Fibroblast of villous mesenchyme (primary cell): ENCODE results near the gene MGMT. TPM values are rescaled to one million over a fixed set of nuclear protein-coding genes. Genes with fewer than 3 reads are reported as not detected.

ENCODE experiments used
- DNase-seq: peaks from one replicate; pipeline ENCODE4 v3.0.0-alpha.2; 2010; ENCODE audit warnings: low read depth
- H3K4me3 ChIP-seq: 2 replicates; pipeline ENCODE4 v1.5.1; 2011; ENCODE audit warnings: low read depth, mild to moderate bottlenecking, low read length
- total RNA-seq: library from RNA; depleted of rRNA; stranded (reverse); fragments of >200 nt; gene quantifications from 2 replicates; pipeline ENCODE4 v1.2.3, GENCODE V29; 2012
- TF ChIP-seq, protein P1 (sequence below): IDR thresholded peaks from 2 replicates; pipeline ENCODE4 v1.5.1; 2012; ENCODE audit warnings: low read depth, mild to moderate bottlenecking, low read length; ENCODE audit not compliant: insufficient read depth

Gene MGMT
- total RNA-seq, 1 donor = 10.4 TPM

DNA sequence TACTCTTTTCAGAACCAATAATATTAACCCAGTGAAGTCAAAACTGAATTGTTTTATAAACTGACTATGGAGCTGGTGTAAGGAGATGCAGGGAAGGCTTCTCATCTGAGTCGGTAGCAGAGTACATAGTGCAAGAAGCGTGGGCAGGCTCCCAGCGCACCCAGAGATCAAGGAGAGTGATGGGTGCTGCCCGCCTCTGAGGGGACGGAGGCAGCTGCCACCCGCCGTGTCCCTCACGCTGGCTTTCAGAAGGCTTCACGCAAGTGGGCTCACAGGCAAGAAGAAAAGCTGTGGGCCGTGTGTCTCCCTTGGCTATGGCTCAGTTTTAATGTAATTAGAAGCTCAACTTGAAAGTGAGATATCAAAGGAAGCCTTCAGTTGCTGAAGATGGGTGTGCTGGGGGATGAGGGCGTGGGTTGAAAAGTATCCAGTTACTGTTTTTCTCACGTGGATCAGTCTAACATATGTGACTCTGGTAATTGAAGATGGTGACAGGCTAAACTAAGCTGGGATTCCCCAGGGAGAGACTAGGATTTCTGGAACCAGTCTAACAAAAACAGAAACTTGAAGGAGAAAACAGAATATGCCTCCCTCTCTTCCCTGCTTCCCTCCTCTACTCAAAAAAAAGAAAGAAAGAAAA, 159.9 kb downstream of the MGMT start:
- no peak overlapping the region for H3K4me3 ChIP-seq
- no peak for DNase-seq
- TF ChIP-seq, protein P1, sequence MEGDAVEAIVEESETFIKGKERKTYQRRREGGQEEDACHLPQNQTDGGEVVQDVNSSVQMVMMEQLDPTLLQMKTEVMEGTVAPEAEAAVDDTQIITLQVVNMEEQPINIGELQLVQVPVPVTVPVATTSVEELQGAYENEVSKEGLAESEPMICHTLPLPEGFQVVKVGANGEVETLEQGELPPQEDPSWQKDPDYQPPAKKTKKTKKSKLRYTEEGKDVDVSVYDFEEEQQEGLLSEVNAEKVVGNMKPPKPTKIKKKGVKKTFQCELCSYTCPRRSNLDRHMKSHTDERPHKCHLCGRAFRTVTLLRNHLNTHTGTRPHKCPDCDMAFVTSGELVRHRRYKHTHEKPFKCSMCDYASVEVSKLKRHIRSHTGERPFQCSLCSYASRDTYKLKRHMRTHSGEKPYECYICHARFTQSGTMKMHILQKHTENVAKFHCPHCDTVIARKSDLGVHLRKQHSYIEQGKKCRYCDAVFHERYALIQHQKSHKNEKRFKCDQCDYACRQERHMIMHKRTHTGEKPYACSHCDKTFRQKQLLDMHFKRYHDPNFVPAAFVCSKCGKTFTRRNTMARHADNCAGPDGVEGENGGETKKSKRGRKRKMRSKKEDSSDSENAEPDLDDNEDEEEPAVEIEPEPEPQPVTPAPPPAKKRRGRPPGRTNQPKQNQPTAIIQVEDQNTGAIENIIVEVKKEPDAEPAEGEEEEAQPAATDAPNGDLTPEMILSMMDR = no peak

DNA sequence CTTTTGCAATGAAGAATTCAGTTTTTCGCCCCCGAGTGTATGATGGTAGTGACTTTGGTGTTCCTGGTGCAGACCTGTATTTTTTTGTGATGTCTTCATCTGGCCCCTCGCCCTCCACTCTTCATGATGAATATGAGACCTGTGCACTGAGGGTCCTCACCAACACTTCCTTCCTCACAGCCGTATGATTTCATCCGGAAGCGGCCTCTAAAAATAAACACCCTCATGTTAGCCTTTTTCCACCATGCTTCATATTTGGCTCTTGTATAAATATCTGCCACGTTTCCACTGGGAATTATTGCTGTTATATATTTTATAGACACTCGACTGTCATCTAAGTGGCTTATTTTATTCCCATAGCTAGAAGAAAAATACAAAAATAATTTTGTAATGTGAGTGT, 160.4 kb downstream of the MGMT start:
- no peak for DNase-seq
- TF ChIP-seq, protein P1 = no peak
- no peak overlapping the region for H3K4me3 ChIP-seq

DNA sequence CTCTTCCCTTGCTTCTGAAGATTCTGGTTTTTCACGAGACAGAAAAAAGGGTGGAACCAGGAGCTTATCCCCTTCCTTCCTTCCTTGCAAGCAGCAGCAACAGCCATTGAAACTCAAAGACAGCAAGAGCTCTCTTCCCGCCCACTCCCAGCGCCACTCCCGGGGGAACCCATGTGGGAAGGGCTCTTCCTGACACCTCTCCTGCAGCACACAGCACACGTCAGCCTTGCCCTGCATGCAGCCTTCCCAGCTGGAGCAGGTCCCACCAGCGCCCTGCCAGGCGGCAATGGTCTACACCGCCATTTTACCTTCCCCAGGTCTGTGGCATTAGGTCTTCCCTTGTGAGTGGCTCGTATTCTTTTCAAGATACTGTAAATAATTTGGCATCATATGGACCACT, 161.8 kb downstream of the MGMT start:
- DNase-seq = no peak
- H3K4me3 ChIP-seq = no peak overlapping the region
- TF ChIP-seq, protein P1 = no peak

DNA sequence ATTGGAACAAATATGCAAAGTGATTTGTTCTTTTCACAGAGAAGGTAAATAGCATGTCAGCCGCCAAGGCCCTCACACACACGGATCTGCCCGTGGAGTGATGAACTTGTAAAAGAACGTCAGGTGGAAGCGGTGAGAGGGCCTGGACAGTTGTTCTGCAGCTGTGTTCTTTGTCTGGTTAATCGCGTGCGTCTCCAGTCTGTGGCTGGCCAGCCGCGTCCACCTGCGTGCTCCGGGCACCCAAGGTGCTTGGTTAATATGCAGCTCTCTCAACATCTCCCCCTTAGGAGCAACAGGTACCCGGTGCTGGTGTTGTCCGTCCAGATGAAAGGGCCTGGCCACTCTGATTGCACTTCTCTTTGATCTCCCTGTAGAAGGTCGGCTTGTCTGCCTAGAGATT, 162.9 kb downstream of the MGMT start:
- TF ChIP-seq, protein P1 = no peak
- DNase-seq = no peak
- no peak overlapping the region for H3K4me3 ChIP-seq

DNA sequence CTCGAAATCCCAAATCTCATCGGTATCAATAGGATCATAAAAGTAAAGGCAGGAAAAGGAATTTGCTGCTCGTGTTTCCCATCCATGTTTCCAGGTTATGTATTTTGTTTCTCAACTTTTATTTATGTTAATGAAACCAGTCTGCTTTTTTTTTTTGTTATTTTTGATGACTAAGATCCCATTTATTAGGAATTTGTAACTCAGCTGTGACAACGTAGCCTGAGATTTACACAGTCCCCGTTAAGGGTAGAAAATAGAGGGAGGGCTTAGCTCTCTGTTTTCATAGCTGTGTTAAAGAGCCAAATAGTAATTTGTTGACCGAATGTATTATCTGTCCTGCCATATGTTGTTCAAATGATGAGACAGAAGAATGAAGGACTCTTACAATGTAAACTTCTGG, 164.0 kb downstream of the MGMT start:
- peak; percentile 36 for DNase-seq

DNA sequence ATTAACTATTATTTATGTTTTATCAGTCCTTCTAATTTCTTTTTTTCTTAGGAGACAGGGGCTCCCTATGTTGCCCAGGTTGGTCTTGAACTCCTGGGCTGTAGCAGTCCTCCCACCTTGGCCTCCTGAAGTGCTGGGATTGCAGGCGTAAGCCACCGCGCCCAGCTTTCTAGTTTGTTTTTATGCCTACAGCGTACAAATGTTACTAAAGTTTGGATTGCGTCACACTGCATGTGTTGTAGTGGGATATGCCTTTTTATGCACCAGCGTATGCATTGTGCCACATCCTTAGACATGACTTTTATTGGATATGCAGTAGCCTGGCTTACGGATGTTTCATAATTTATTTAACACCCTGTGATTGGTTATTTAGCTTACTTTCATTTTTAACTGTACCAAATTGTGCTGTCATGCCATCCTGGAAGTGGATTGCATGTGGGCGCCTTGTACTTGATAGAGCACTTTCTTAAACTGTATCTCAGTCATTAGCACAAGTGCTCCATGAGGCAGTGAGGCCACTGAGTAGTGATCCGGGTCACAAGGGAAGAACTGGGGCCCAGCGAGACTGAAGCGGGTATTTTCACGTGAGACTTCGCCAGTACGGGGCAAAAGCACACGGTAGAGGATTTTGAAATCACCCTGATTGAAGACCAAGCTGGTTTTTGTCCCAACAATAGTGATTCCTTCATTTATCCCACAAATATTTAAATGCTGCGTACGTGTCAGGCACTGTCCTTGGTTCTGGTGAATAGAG, 165.0 kb downstream of the MGMT start:
- no peak overlapping the region for H3K4me3 ChIP-seq
- no peak for DNase-seq
- TF ChIP-seq, protein P1 = no peak

More for the DNA sequence above, 164.0 kb downstream of the MGMT start:
- H3K4me3 ChIP-seq = no peak overlapping the region
- TF ChIP-seq, protein P1 = no peak
